GM19240 (cell line): ENCODE data around the gene OR13J1.
A peak's percentile ranks its signal among the peaks of the same experiment; 100 is the strongest.

ENCODE experiments used
- DNase-seq: peaks from one replicate; pipeline ENCODE4 v3.0.0; 2011; ENCODE audit warnings: low spot score; ENCODE audit not compliant: insufficient read length

OR13J1 gene

DNA sequence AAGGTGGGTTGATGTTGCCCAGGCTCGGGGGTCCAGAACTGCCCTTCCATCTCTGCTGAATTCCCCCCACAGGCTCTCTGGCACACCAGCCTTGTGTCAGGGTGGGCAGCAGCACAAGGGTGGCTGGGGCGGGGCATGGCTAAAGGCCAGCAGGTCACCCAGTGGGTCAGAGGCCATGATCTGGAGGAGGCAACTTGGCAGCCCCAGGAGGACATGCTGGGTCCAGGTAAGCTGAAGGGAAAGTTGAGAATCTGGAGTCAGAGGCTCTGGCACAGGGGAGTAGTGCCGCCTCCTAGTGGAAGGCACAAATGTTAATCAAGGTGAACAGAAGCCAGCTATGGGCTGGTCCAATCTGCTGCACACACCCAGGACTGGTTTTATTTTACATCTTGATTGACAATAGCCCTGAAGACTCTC, 35.0 kb downstream of the OR13J1 start:
- no peak for DNase-seq

DNA sequence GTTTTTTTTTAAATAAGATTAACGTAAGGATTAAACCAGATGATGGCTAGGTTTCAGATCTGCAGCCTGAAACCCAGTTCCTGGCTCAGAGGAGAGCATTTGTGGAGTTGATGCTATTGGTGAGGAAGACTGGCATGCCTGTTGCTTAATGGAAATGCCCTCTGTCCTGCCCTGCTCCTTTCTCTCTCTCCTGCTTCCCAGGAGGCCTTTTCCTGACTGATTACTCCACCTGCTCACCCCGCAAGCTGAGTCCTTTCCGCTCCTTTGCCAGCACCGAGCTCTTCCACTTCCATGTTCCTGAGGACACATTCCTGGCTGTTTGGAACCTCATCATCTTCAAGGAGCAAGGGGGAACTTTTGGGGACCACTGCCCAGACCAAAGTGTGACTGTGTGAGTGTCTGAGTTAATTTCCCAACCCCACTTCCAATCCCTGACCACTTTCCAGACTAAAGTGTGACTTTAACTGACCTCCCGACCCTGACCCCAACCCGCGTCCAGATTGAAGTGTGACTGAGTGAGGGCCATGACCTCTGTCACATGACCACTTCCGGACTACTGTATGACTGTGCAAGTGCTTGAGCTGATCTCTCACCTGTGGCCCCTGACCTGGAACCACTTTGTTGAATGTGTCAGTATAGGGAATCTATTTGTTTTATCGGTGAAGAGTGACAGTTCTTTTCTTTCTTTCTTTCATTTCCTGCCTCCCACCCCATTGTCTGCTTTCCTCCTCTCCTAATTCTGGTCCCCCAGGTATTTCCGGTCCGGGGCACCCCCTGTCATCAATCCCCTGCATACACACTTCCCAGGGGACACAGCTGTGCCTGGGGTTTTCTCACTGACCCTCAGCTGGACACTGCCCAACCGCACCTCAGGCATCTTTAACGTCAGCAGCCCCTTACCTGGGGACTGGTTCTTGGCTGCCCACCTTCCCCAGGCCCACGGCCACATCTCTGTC, 35.7 kb downstream of the OR13J1 start:
- no peak for DNase-seq

DNA sequence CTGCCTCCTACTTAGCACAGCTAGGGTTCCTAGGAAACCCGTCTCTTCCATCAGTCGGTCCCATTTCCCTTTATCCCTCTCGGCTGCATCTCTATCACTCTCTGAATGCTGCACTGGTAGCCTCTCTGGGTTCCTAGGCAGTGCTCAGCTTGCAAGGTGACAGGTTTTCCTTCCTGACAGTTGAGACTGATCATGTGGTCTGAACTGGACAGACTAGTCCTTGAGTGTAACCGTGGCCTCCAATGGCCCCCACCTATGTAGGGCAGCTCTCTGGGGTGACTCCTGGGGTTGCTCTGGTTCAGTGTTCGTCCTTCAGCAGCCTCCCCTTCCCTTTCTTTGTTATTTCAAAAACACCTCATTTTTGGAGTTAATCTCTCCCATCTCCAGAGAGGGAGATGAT, 37.4 kb downstream of the OR13J1 start:
- no peak for DNase-seq

DNA sequence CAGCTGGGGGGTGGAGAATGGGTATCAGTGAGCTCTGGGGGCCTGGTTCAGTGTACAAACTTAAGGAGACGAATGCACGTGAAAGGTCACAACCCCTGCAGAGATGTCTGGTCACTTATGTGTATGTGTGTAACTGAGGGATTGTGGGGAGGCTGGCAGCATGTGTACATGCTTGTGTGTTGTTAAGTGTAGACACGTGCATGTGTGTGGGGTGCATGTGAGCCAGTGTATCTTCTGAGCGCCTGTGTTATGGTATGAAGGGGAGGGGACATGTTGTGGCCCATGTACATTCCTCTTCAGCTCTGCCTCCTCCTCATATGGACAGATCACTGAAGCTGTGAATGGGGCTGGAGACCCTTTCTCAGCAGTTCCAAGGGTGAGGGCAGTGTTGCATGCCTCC, 39.2 kb downstream of the OR13J1 start:
- DNase-seq: no peak

DNA sequence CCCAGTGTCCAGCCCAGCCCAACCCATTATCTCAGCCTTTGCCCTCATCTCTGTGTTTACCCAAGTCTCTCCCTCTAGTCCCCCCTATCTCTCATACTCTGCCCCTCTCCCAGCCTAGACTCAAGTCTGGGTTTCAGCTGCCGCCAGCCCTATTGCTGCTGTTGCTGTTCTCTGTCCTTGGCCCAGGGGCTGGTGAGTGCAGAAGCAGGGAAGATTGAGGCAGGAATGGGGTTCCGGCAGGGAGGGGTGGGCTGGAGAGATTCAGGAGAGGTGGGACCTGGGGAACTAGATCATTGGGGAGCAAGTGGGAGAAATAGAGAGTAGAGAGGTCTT, 40.5 kb downstream of the OR13J1 start:
- DNase-seq: no peak

DNA sequence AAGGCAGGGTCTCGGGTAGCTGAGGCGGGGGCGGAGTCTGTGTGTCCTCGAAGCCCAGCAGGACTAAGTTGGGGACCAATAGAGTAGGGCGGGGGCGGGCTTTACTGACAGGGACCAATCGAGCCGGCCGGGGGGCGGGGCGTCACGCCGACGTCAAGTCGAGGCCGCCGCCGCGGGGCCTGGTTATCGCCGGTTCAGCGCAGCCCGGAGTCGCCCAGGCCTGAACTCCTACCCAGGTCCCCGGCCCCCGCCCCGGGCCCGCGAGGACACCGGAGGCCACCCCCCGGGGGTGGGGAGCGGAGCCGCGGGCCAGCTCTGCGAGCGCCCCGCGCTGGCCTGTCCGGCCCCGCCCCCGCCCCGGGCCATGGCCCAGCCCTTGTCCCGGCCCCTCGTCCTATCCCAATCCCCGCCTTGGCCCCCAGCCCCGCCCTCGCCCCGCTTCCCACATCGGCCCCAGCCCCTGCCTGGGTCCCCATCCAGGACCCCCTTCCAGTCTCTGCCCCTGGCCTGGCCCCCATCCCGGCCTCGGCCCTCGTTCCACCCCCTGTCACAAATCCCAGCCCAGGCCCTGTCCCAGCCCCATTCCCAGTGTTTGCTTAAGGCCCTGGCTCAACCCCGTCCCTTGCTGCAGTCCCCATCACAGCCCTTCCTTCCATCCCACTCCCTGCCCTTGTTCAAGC, 41.0 kb downstream of the OR13J1 start, which contains the start of gene TMEM8B:
Gene TMEM8B (plus strand): TSS at position 145 of the 680 bp plus-strand sequence. CDS start 220 bp downstream, at position 365.
- DNase-seq: peak; percentile 95

DNA sequence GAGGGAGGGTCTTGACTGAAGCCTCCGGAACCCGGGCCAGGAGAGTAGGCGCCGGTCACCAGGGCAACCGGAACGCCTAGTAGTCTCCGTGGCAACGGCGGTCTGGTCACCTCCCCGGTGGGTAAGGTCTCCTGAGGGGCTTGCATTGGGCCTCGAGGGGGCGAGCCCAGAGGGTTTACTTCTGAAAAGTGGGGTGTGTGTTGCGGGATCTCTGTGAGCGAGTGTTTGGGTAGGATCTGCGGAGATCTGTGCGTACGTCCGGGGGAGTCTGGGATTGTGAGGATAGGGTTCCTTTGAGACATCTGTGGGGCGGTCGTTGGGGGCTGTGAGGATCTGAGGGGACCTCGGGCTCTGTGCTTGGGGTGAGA, 41.5 kb downstream of the OR13J1 start, which contains the start of gene FAM221B:
Gene FAM221B (minus strand): TSS at position 17 of the 368 bp plus-strand sequence. CDS start 2,571 bp downstream, outside the sequence.
- DNase-seq: no peak

DNA sequence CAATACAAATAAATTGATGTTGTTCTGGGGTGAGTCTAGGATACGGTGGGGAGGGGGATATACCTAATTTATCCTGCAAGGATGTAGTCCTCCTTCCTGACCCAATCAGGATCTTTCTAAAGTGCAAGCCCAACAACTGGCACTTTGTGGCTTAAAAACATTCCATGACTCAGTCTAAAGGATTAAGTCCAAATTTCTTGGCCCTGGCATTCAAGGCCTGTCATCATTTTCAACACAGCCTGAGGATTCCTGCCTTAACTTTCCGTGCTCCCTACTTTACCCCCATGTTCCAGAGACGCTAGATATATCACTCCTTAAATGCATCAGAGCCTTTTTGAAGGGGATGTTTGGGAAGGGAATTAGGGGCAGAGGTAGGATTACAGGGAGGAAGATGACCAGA, 42.7 kb downstream of the OR13J1 start:
- no peak for DNase-seq

DNA sequence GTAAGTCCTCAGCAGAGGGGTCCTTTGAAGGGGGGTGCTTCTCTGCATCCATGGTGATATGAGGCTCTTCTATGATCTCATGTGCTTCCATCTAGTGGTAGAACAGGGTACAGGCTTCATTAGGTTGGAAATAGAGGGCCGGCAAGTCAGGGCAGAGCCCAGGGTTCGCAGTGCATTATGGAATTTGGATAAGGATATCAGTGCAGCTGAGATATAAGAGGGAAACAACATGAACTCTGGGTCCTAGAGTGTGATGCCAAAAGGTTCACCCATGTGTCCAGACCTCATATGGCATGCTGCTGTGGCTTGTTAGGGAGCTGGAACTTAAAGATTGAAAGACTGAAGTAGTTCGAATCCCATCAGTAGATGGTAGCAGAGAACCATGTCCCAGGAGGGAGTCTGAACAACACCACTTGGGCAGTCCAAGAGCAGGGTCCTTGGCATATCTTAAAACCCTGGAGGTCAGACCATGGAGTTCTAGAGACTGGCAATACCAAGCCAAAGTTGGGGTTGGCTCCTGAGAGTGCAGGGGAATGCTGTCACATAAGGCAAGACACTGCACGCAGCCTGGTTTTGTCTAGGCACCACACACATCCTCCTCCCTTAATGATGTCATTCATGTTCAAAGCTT, 44.0 kb downstream of the OR13J1 start:
- DNase-seq: peak; percentile 56

DNA sequence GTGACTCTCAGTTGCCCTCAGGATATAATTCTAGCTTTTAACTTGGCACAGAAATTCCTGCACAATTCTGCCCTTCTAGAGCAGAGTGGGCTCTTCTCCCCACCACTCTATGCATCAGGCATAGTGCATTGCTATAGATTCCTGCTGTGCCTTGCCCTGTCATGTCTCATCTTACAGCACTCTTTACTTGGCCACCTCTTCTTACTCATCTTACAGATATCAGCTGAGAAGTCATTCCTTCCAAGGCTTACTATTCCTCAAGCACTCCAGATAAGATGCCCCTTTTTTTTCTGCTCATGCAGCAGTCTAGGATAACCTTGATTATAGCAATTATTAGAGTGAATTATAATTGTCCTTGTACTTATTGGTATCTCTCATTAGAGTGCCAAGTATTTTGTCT, 47.3 kb downstream of the OR13J1 start:
- DNase-seq: no peak

DNA sequence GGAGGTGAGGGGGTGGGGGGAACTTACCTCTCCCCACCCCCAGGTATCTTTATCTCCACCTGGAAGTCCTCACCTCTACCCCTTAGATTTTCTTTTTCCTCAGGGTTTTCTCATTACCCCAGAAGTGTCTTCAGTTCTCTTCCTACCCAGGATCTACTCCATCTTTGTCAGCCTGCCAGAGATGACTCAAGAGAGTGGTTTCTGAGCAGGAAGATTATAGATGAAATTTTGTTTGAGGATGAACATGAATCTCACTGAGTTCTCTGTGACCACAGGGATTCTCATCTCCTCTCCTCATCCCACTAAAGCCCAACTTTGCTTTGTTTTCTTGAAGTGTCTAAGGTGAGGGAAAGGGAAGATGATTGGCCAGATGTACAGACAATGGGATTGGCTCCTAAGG, 50.1 kb downstream of the OR13J1 start:
- DNase-seq: no peak
